ENCODE measurements around the gene TNP2.

TNP2 gene

DNA sequence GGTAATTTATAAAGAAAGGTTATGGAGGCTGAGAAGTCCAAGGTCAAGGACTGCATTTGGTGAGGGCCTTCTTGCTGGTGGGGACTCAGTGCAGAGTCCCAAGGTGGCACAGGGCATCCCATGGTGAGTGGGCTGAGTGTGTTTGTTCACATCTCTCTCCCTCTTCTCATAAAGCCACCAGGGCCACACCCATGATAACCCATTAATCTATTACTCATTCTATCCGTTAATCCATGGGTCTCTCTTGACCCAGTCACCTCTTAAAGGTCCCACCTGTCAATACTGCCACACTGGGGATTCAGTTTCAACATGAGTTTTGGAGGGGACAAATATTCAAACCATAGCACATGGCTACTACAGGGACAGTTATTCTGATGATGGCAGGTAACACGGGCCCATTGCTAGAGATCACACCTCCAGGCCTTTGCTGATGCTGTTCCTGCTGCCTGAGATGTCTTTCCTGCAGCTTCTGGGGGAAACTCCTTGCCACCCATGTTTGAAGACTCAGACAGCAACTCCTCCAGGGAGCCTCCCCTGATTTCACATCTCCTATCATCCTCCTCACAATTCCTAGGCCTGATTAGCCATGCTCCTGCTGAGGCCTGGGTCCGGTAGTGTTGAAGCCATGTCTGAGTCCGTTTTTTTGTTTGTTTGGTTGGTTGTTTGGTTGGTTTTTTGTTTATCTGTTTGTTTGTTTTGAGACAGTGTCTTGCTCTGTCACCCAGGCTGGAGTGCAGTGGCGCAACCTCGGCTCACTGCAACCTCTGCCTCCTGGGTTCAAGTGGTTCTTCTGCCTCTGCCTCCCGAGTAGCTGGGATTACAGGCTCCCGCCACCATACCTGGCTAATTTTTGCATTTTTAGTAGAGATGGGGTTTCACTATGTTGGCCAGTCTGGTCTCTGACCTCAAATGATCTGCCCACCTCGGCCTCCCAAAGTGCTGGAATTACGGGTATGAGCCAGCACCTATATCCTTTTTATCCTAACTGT, 29.2 kb downstream of the TNP2 start:
- no peak overlapping the region for H3K4me3 Mint-ChIP-seq
- no peak overlapping the region for H3K27ac Mint-ChIP-seq
- no peaks in the 10 kb centered on the region for H3K36me3 Mint-ChIP-seq (ENCODE audit: low read depth)
- H3K27me3 Mint-ChIP-seq = peaks cover 3% of the 10 kb centered on the region
- peaks cover 32% of the 10 kb centered on the region for H3K4me1 Mint-ChIP-seq (ENCODE audit: low read depth)
- H3K9me3 Mint-ChIP-seq = no peaks in the 10 kb centered on the region
- intact Hi-C loops (cut with micrococcal nuclease) = no loop called here

DNA sequence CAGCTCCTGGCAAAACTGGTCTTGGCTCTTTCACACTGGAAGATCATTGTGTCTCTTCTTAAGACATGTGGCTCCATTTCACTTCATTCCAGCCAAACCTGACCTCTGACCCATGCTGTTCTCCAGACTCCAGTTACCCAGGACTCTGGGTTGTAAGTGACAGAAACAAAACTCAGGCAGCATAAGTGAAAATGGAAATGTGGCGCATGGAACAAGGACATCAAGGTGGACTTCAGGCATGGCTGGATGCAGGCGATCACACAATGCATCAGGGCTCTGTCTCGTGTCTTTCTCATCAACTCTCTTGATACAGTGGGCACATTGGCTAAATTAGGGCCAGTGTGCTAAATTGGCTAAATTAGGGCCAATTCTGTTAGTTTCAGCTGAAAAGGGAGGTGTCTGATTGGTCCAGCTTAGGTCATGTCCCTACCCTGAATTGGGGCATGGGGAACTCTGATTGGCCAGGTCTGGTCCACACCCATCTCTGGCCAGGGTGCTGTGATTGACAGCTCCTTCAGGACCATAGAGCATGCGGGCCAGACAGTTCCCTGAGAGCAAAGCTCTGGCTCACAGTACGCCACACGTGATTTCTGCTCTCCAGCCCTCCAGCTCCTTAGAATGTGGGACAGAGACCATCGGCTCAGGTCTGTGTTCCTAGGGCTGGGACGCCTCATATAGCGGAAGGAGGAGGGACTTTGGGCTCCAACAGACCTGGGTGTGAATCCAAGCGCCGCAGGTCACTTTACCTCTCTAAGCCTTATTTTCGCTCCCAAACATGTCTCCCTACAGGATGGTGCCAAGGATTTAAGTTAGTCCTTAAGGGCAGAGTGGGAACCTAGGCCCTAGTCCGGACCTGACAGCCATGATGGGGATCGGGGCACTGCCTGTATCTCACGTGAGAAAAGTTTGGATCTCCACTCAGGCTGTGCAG, 30.6 kb downstream of the TNP2 start:
- Mint-ChIP-seq H3K27ac (no peak overlapping the region), H3K27me3 (peaks cover 3% of the 10 kb centered on the region), H3K36me3 (ENCODE audit: low read depth) (no peaks in the 10 kb centered on the region), H3K4me3 (no peak overlapping the region), H3K9me3 (no peaks in the 10 kb centered on the region), H3K4me1 (ENCODE audit: low read depth) (peaks cover 42% of the 10 kb centered on the region)
- intact Hi-C loops (cut with micrococcal nuclease) = no loop called here

DNA sequence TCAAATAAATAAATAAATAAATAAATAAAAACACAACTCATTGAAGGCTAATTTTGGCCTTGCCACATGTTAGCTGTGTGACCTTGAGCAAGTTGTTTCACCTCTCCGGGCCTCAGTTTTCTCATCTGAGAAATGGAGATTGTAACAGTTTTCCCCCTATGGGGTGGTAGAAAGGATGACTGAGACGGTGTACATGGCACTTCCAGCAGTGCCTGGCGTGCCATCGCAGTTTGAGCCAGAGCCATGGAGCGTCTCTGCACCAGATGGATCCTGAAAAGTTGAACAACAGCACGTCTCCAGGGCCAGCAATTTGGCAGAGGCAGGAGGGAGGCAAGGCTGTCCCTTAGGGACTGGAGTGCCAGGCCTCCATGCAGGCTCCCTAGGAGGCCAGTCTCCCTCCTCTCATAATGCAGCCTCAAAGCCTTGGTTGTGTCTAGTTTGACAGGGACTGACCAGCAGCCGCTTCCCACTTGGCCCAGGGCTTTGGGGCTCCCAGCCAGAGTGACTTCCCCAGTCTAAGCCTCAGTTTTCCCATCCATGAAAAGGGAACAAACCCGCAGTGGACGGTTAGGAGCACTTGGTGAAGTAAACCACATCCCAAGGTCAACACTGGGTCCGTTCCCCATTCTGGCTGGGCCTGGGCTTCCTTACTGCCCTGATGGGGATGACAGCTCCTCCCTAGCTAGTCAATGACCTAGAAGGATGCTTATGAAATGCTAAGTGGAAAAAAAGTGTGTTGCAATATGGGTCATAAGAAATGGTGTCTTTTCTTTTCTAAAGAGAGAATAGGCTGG, 32.5 kb downstream of the TNP2 start:
- peaks cover 61% of the 10 kb centered on the region for H3K4me1 Mint-ChIP-seq (ENCODE audit: low read depth)
- H3K4me3 Mint-ChIP-seq = no peak overlapping the region
- intact Hi-C loops (cut with micrococcal nuclease) = no loop called here

DNA sequence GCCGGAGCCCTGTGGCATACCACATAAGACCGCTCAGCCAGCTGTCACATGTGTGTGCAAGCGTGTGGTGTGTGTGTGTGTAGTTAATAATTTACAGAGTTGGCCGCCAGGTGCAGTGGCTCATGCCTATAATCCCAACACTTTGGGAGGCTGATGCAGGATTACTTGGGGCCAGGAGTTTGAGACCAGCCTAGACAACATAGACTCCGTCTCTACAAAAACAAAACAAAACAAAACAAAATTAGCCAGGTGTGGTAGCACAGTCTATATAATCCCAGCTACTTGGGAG, 33.5 kb downstream of the TNP2 start:
- H3K27me3 Mint-ChIP-seq = peaks cover 2% of the 10 kb centered on the region
- H3K4me1 Mint-ChIP-seq (ENCODE audit: low read depth) = peaks cover 67% of the 10 kb centered on the region
- H3K36me3 Mint-ChIP-seq (ENCODE audit: low read depth) = no peaks in the 10 kb centered on the region
- intact Hi-C loops (cut with micrococcal nuclease) = no loop called here
- H3K9me3 Mint-ChIP-seq = no peaks in the 10 kb centered on the region
- H3K4me3 Mint-ChIP-seq = no peak overlapping the region
- H3K27ac Mint-ChIP-seq = peak overlapping the region; percentile 76

More for the DNA sequence above, 32.5 kb downstream of the TNP2 start:
- Mint-ChIP-seq H3K27me3 (peaks cover 3% of the 10 kb centered on the region), H3K27ac (peak overlapping the region; percentile 41), H3K9me3 (no peaks in the 10 kb centered on the region), H3K36me3 (ENCODE audit: low read depth) (no peaks in the 10 kb centered on the region)

DNA sequence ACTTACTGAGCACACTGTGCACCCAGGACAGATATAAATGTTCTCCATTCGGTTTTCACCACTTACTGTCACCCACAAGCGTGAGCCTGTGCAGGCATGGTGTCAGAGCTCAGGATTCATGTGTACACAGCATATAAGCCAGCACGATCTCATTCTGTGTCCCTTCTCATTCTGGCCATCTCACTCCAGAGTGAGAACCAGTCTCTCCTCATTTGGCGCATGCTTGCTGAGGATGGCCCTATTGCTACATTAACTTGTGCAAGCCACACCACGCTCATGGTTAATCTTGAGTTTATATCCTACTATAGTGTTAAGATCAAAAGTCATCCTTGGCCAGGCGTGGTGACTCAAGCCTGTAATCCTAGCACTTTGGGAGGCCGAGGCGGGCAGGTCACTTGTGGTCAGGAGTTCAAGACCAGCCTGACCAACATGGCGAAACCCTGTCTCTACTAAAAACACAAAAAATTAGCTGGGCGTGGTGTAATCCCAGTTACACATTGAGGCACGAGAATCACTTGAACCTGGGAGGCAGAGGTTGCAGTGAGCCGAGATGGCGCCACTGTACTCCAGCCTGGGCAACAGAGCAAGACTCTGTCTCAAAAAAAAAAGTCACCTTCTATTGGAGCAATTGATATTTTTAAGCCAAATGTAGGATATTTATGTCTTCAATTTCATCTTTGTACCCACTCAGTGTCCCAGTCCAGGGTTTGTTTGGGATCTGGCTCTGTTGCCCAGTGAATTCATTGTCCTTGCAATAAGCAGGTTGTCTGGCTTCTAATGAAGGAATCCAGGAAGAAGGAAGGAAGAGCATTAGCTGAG, 34.0 kb downstream of the TNP2 start:
- intact Hi-C loops (cut with micrococcal nuclease) = loop anchor here (5.0 kb wide), 1 partner anchor 53 kb away; no protein-coding TSS in a partner anchor
- Mint-ChIP-seq H3K4me1 (ENCODE audit: low read depth) (peaks cover 64% of the 10 kb centered on the region), H3K27me3 (peaks cover under 1% of the 10 kb centered on the region), H3K27ac (peak overlapping the region; percentile 76), H3K9me3 (no peaks in the 10 kb centered on the region), H3K36me3 (ENCODE audit: low read depth) (no peaks in the 10 kb centered on the region), H3K4me3 (no peak overlapping the region)

DNA sequence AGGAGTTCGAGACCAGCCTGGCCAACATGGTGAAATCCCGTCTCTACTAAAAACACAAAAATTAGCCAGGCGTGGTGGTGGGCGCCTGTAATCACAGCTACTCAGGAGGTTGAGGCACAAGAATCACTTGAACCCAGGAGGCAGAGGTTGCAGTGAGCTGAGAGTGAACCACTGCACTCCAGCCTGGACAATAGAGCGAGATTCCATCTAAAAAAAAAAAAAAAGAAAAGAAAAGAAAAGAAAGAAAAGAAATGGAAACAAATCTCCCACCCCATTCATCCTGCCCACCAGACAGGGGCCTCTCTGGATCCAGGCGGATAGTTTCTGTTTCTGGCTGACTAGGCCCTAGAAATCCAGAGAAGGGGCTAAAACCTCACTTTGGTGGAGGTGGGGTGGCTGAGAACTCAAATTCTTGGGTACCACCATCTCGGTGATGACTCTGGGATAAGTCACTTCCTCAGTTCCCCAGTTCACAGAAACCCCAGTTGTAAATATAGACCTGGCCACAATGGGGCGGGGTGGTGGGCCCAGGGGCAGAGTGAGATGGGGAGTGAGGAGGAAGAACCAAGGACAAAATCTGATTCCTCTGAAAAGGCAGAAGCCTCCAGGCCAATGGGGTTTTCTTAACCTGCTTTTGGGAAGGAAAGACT, 35.3 kb downstream of the TNP2 start:
- Mint-ChIP-seq H3K9me3 (no peaks in the 10 kb centered on the region), H3K27me3 (peaks cover 3% of the 10 kb centered on the region), H3K36me3 (ENCODE audit: low read depth) (no peaks in the 10 kb centered on the region), H3K4me3 (no peak overlapping the region), H3K4me1 (ENCODE audit: low read depth) (peaks cover 72% of the 10 kb centered on the region), H3K27ac (peak overlapping the region; percentile 89)
- intact Hi-C loops (cut with micrococcal nuclease) = loop anchor here (5.0 kb wide), 1 partner anchor 52 kb away; no protein-coding TSS in a partner anchor

DNA sequence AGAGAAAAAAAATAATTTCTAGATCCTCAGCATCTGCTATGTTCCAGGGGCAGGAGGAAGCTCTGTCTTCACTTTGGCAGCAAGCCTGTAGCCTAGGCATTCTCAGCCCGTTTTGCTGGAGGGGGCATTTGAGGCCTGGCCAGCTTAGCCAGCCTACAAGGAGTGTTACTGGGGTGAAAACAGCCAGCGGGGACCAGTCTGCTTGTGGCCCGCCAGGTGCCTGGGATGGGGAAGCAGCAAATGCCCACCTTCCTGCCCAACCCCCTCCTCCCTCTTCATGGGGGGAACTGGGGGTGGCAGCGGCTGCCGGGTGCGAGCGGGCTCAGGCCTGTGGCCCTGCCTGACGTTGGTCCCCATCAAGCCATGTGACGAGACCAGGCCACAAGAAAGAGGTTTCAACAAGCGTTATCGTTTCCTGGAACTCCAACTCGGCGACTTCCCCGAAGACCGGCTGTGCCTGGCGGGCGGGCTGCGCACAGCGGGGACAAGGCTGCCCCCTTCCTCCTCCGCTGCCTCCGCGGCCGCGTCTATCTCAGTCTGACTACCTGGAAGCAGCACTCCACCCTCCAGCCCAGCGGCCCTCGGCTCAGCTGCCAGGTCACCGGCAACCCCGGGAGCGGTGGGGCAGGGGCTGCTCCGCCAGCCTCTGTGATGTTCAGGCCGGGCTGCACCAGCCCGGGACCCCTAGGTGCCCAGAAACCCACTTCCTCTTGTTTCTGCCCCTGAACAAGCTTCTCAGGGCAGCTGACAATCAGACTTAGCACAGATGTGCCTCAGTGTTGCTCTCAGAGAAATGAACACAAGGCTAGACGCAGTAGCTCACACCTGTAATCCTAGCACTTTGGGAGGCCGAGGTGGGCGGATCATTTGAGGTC, 36.0 kb downstream of the TNP2 start:
- H3K4me3 Mint-ChIP-seq = peak overlapping the region; percentile 44
- H3K9me3 Mint-ChIP-seq = no peaks in the 10 kb centered on the region
- H3K27ac Mint-ChIP-seq = peak overlapping the region; percentile 89
- peaks cover 74% of the 10 kb centered on the region for H3K4me1 Mint-ChIP-seq (ENCODE audit: low read depth)
- intact Hi-C loops (cut with micrococcal nuclease) = loop anchor here (5.0 kb wide), 1 partner anchor 51 kb away; no protein-coding TSS in a partner anchor
- H3K36me3 Mint-ChIP-seq (ENCODE audit: low read depth) = no peaks in the 10 kb centered on the region
- H3K27me3 Mint-ChIP-seq = peaks cover 3% of the 10 kb centered on the region

DNA sequence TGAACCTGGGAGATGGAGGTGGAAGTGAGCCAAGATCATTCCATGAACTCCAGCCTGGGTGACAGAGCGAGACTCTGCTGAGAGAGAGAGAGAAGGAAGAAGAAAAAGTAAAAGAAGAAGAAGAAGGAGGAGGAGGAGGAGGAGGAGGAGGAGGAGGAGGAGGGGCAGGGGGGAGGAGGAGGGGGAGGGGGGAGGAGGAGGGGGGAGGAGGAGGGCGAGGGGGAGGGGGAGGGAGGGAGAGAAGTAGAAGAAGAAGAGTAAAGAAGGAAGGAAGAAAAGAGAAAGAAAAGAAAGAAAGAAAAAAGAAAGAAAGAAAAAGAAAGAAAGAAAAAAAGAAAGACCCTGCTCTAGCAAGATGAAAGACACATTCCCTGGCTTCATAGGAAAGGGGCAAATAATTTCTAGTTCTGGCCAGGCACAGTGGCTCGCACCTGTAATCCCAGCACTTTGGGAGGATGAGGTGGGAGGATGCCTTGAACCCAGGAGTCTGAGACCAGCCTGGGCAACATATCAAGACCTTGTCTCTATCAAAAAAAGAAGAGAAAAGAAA, 36.7 kb downstream of the TNP2 start:
- no peaks in the 10 kb centered on the region for H3K36me3 Mint-ChIP-seq (ENCODE audit: low read depth)
- peaks cover 3% of the 10 kb centered on the region for H3K27me3 Mint-ChIP-seq
- peak overlapping the region; percentile 89 for H3K27ac Mint-ChIP-seq
- intact Hi-C loops (cut with micrococcal nuclease) = loop anchor here (5.0 kb wide), 1 partner anchor 50 kb away; no protein-coding TSS in a partner anchor
- peaks cover 74% of the 10 kb centered on the region for H3K4me1 Mint-ChIP-seq (ENCODE audit: low read depth)
- peak overlapping the region; percentile 42 for H3K4me3 Mint-ChIP-seq
- no peaks in the 10 kb centered on the region for H3K9me3 Mint-ChIP-seq

DNA sequence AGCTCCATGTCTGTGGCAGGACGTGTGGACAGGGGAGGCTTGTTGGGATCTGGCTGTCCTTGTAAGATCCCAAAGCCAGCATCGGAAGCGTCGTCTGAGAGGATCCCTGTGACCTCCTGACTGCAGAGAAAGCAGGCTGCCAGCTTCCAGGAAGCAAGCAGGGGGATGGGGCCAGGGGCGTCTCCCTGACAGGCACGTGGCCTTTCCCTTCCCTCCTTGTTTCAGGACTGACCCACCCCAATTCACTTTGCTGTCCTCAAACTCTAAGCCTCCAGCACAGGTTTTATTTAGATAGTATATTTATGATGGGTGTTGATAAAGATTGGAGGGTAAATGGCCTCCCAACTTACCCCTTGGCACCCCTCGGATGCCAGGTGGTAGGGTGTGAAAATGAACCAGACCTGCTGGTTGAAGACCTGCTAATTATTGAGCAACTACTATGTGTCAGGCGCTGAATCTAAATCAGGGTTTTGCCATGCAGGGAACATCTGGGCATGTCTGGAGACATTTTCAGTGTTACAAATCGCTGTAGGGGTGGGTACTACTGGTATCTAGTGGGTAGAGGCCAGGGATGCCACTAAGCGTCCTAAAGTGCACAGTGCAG, 37.7 kb downstream of the TNP2 start:
- Mint-ChIP-seq H3K36me3 (ENCODE audit: low read depth) (no peaks in the 10 kb centered on the region), H3K9me3 (no peaks in the 10 kb centered on the region), H3K27ac (peak overlapping the region; percentile 89), H3K4me1 (ENCODE audit: low read depth) (peaks cover 66% of the 10 kb centered on the region), H3K4me3 (no peak overlapping the region), H3K27me3 (peaks cover 3% of the 10 kb centered on the region)
- intact Hi-C loops (cut with micrococcal nuclease) = loop anchor here (5.0 kb wide), 1 partner anchor 49 kb away; no protein-coding TSS in a partner anchor

DNA sequence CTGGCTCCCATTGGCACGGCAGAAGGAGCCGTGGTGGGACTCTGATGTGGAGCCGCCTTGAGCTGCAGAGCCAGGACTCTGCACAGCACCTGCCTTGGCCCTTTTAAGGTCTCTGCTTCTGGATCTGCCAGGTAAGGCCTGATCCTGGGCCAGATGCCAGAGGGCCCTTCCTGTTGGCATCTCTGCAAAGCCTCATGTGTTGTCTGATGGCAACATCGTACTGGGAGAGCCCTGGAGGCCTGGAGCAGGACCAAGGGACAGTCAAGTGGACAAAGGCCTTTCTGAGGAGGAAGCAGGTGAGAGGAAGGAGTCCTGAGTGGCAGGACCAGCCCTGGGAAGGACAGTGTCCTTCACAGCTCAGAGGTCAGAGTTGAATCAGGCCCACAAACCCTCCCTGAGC, 39.2 kb downstream of the TNP2 start:
- intact Hi-C loops (cut with micrococcal nuclease) = loop anchor here (5.0 kb wide), 1 partner anchor 48 kb away; no protein-coding TSS in a partner anchor
- Mint-ChIP-seq H3K4me3 (no peak overlapping the region), H3K4me1 (ENCODE audit: low read depth) (peaks cover 65% of the 10 kb centered on the region), H3K27me3 (peaks cover 5% of the 10 kb centered on the region), H3K9me3 (no peaks in the 10 kb centered on the region), H3K36me3 (ENCODE audit: low read depth) (no peaks in the 10 kb centered on the region), H3K27ac (peak overlapping the region; percentile 89)

DNA sequence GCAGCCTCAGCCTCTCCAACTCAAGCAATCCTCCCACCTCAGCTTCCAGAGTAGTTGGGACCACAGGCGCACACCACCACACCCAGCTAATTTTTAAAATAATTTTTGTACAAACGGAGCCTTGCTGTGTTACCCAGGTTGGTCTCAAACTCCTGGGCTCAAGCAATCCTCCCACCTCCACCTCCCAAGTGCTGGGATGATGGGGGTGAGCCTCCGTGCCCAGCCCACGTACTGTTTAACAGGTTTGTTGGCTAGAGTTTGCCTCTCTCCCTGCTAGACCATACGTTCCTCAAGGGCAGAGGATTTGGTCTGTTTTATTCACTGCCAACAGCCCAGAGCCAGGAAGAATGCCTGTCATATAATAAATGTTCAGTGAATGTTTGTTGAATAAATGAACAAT, 39.7 kb downstream of the TNP2 start:
- intact Hi-C loops (cut with micrococcal nuclease) = no loop called here
- H3K27ac Mint-ChIP-seq = peak overlapping the region; percentile 16
- H3K4me3 Mint-ChIP-seq = no peak overlapping the region
- H3K4me1 Mint-ChIP-seq (ENCODE audit: low read depth) = peaks cover 65% of the 10 kb centered on the region
- no peaks in the 10 kb centered on the region for H3K9me3 Mint-ChIP-seq
- H3K27me3 Mint-ChIP-seq = peaks cover 5% of the 10 kb centered on the region
- no peaks in the 10 kb centered on the region for H3K36me3 Mint-ChIP-seq (ENCODE audit: low read depth)
